IMR-90 (cell line): ENCODE measurements around the gene PRPSAP1. TPM values are rescaled to one million over a fixed set of nuclear protein-coding genes. Genes with fewer than 3 reads are reported as not detected.

Source experiments
- ATAC-seq: fragments of 200-7000 bp; cut with Tn5 transposase; 2 replicates; pipeline ENCODE4 v1.9.1; 2020; ENCODE audit warnings: low read depth, mild to moderate bottlenecking, moderate library complexity
- BruUV-seq: library from RNA; stranded (reverse); fragments of 400-500 nt; replicated peaks from 2 replicates; lab custom pipeline; 2021; lab: Mats Ljungman, UMichigan
- CTCF ChIA-PET: fragments of 300-600 bp; formaldehyde crosslinking; extraction: SDS; loops from one replicate; lab custom pipeline; 2021; ENCODE audit warnings: antibody characterized with exemption; lab: Yijun Ruan, JAX
- POLR2A ChIA-PET: fragments of 300-600 bp; sonication (Branson Sonifier 250); formaldehyde crosslinking; loops from one replicate; lab custom pipeline; 2022; ENCODE audit warnings: antibody characterized with exemption; ENCODE audit not compliant: unreplicated experiment; lab: Charles Lee
- DNase-seq: peaks from one replicate; pipeline ENCODE4 v3.0.0; 2013
- H2AFZ ChIP-seq: replicated peaks from 2 replicates; pipeline ENCODE3; 2013; ENCODE audit warnings: low read length, mild to moderate bottlenecking; ENCODE audit not compliant: poor library complexity
- H2AK5ac ChIP-seq: 2 replicates; pipeline ENCODE4 v1.6.1; 2013; ENCODE audit warnings: low read depth, low read length, inconsistent platforms
- H2AK9ac ChIP-seq: replicated peaks from 2 replicates; pipeline ENCODE3; 2013; ENCODE audit warnings: mild to moderate bottlenecking, low read depth, low read length, moderate library complexity; ENCODE audit not compliant: poor library complexity
- H2BK120ac ChIP-seq: 2 replicates; pipeline ENCODE4 v1.6.1; 2013; ENCODE audit warnings: low read depth, low read length, inconsistent platforms
- H2BK15ac ChIP-seq: 3 replicates; pipeline ENCODE4 v1.6.1; 2013; ENCODE audit warnings: low read depth, low read length, inconsistent platforms
- H2BK20ac ChIP-seq: 2 replicates; pipeline ENCODE4 v1.6.1; 2013; ENCODE audit warnings: low read depth, mild to moderate bottlenecking, inconsistent platforms, low read length, moderate library complexity
- H2BK5ac ChIP-seq: 2 replicates; pipeline ENCODE4 v1.6.1; 2013; ENCODE audit warnings: mild to moderate bottlenecking, low read depth, low read length, inconsistent platforms; ENCODE audit not compliant: poor library complexity, severe bottlenecking
- H3K14ac ChIP-seq: replicated peaks from 2 replicates; pipeline ENCODE4 v1.6.1; 2013; ENCODE audit warnings: low read depth, low read length, inconsistent platforms
- H3K18ac ChIP-seq: 2 replicates; pipeline ENCODE4 v1.6.1; 2013; ENCODE audit warnings: low read depth, low read length, control low read depth
- H3K23ac ChIP-seq: 2 replicates; pipeline ENCODE4 v1.6.1; 2013; ENCODE audit warnings: low read depth, low read length, inconsistent platforms
- H3K27ac ChIP-seq: 2 replicates; pipeline ENCODE4 v1.5.1; 2013; ENCODE audit warnings: mild to moderate bottlenecking, control low read depth, low read length; ENCODE audit not compliant: insufficient read depth
- H3K27me3 ChIP-seq: 2 replicates; pipeline ENCODE4 v1.6.1; 2013; ENCODE audit warnings: low read length; ENCODE audit not compliant: control insufficient read depth, insufficient read depth
- H3K36me3 ChIP-seq: 2 replicates; pipeline ENCODE4 v1.6.1; 2013; ENCODE audit warnings: low read length, mixed read lengths; ENCODE audit not compliant: control insufficient read depth, insufficient read depth
- H3K4ac ChIP-seq: 2 replicates; pipeline ENCODE4 v1.6.1; 2013; ENCODE audit warnings: low read depth, low read length, inconsistent platforms
- H3K4me1 ChIP-seq: 2 replicates; pipeline ENCODE4 v1.6.1; 2013; ENCODE audit warnings: low read length, mixed read lengths; ENCODE audit not compliant: control insufficient read depth, insufficient read depth
- H3K4me2 ChIP-seq: 2 replicates; pipeline ENCODE4 v1.6.1; 2013; ENCODE audit warnings: low read depth, mild to moderate bottlenecking, control low read depth, low read length, moderate library complexity
- H3K4me3 ChIP-seq: 2 replicates; pipeline ENCODE4 v1.5.1; 2013; ENCODE audit warnings: low read depth, mild to moderate bottlenecking, control low read depth, low read length, moderate library complexity; ENCODE audit not compliant: insufficient read depth
- H3K56ac ChIP-seq: 2 replicates; pipeline ENCODE4 v1.6.1; 2013; ENCODE audit warnings: low read length, inconsistent platforms; ENCODE audit not compliant: insufficient read depth; ENCODE audit errors: extremely low read depth
- H3K79me1 ChIP-seq, 2 experiments: 2 replicates each; pipeline ENCODE4 v1.6.1; 2013; ENCODE audit warnings: low read length in 2 of 2, inconsistent platforms in 1 of 2, low read depth in 1 of 2
- H3K9ac ChIP-seq: 2 replicates; pipeline ENCODE4 v1.6.1; 2013; ENCODE audit warnings: low read depth, low read length, control low read depth
- H3K9me1 ChIP-seq: 2 replicates; pipeline ENCODE4 v1.6.1; 2013; ENCODE audit warnings: low read length, inconsistent platforms; ENCODE audit not compliant: insufficient read depth
- H3K9me3 ChIP-seq: 2 replicates; pipeline ENCODE4 v1.6.1; 2013; ENCODE audit warnings: low read length; ENCODE audit not compliant: control insufficient read depth, insufficient read depth
- H4K20me1 ChIP-seq: 2 replicates; pipeline ENCODE4 v1.6.1; 2013; ENCODE audit warnings: low read length, inconsistent platforms; ENCODE audit not compliant: insufficient read depth
- H4K5ac ChIP-seq: 2 replicates; pipeline ENCODE4 v1.6.1; 2013; ENCODE audit warnings: mild to moderate bottlenecking, low read depth, low read length, control low read depth
- H4K8ac ChIP-seq, 2 experiments: 2 replicates each; pipeline ENCODE4 v1.6.1; 2013; ENCODE audit warnings: low read depth in 2 of 2, low read length in 2 of 2, control low read depth in 1 of 2, inconsistent platforms in 1 of 2
- H4K91ac ChIP-seq: 2 replicates; pipeline ENCODE4 v1.6.1; 2013; ENCODE audit warnings: low read depth, low read length, inconsistent platforms; ENCODE audit not compliant: insufficient read depth
- BHLHE40 ChIP-seq: fragments of 150-350 bp; IDR thresholded peaks from 2 replicates; pipeline ENCODE4 v1.6.1; 2016; ENCODE audit warnings: mild to moderate bottlenecking, low read depth, low read length
- CEBPB ChIP-seq: IDR thresholded peaks from 2 replicates; pipeline ENCODE4 v1.6.1; 2012; ENCODE audit warnings: low read depth, low read length, improper control_type of control experiment
- CTCF ChIP-seq: conservative IDR thresholded peaks from 2 replicates; pipeline ENCODE4 v1.5.1; 2012; ENCODE audit warnings: mild to moderate bottlenecking, low read depth, low read length, improper control_type of control experiment
- ELK1 ChIP-seq: fragments of 150-350 bp; IDR thresholded peaks from 2 replicates; pipeline ENCODE4 v1.6.1; 2016; ENCODE audit warnings: low read depth, mild to moderate bottlenecking, low read length, moderate library complexity, borderline replicate concordance
- FOS ChIP-seq: fragments of 150-350 bp; IDR thresholded peaks from 2 replicates; pipeline ENCODE4 v1.6.1; 2016; ENCODE audit warnings: low read depth, low read length
- MAFK ChIP-seq: IDR thresholded peaks from 2 replicates; pipeline ENCODE4 v1.6.1; 2012; ENCODE audit warnings: low read depth, low read length, improper control_type of control experiment
- MAZ ChIP-seq: IDR thresholded peaks from 2 replicates; pipeline ENCODE4 v1.6.1; 2012; ENCODE audit warnings: low read depth, mild to moderate bottlenecking, low read length, improper control_type of control experiment, moderate library complexity, borderline replicate concordance
- MXI1 ChIP-seq: IDR thresholded peaks from 2 replicates; pipeline ENCODE4 v1.6.1; 2012; ENCODE audit warnings: low read depth, mild to moderate bottlenecking, low read length, moderate library complexity, borderline replicate concordance
- NFE2L2 ChIP-seq: fragments of 150-350 bp; IDR thresholded peaks from 2 replicates; pipeline ENCODE4 v1.6.1; 2016; ENCODE audit warnings: low read depth, mild to moderate bottlenecking, low read length
- POLR2A ChIP-seq: IDR thresholded peaks from 2 replicates; pipeline ENCODE4 v1.6.1; 2012; ENCODE audit warnings: mild to moderate bottlenecking, low read depth, low read length
- RAD21 ChIP-seq: IDR thresholded peaks from 2 replicates; pipeline ENCODE4 v1.6.1; 2012; ENCODE audit warnings: low read length, improper control_type of control experiment
- RCOR1 ChIP-seq: IDR thresholded peaks from 2 replicates; pipeline ENCODE4 v1.6.1; 2012; ENCODE audit warnings: mild to moderate bottlenecking, low read length, improper control_type of control experiment; ENCODE audit not compliant: insufficient replicate concordance
- RFX5 ChIP-seq: IDR thresholded peaks from 2 replicates; pipeline ENCODE4 v1.8.0; 2012; ENCODE audit warnings: low read depth, mild to moderate bottlenecking, low read length, moderate library complexity
- USF2 ChIP-seq: fragments of 150-350 bp; IDR thresholded peaks from 2 replicates; pipeline ENCODE4 v1.6.1; 2017; ENCODE audit warnings: mild to moderate bottlenecking, antibody characterized with exemption, low read length, low read depth
- WGBS, 2 experiments: methylation state at CpG; one replicate each; pipeline versions ENCODE4 v1.1.5 to v1.1.7; 2013; ENCODE audit warnings: missing lambda C conversion rate in 2 of 2; ENCODE audit not compliant: insufficient read length in 1 of 2; ENCODE audit errors: extremely low coverage in 2 of 2; 5-methylcytosine and 5-hydroxymethylcytosine counted together
- dilution Hi-C: fragments of 300-500 bp; cut with HindIII; formaldehyde crosslinking; loops from one replicate; pipeline ENCODE4 v1.14.3; 2018; ENCODE audit warnings: low sequenced_read_pairs; ENCODE audit not compliant: unreplicated experiment
- in situ Hi-C: fragments of 300-500 bp; cut with MboI; formaldehyde crosslinking; loops from 3 replicates; pipeline ENCODE4 v1.14.3; 2019; ENCODE audit warnings: low sequenced_read_pairs, inconsistent platforms, mixed read lengths
- intact Hi-C: fragments of 100-400 bp; cut with micrococcal nuclease; formaldehyde crosslinking; loops from 2 replicates; pipeline ENCODE4 v1.10.0; 2022
- polyA plus RNA-seq, 3 experiments: library from polyadenylated mRNA; depleted of rRNA; stranded (reverse); fragments of >200 nt; gene quantifications; 2 replicates each; pipeline ENCODE4 v1.2.3, GENCODE V29; 2012; ENCODE audit warnings: low replicate concordance in 1 of 3
- total RNA-seq: library from RNA; depleted of rRNA; stranded (reverse); fragments of >200 nt; gene quantifications from 2 replicates; pipeline ENCODE4 v1.2.3, GENCODE V29; 2012

Gene PRPSAP1
- total and polyA plus RNA-seq, 2 of the 4 experiments (the other 2 are of a cell fraction) = 34.4 to 48.6 TPM

GRCh38 chr17:76382803-76383545 is 29.3 kb upstream of the PRPSAP1 start:
- Histone ChIP-seq H3K4me1 (peaks cover 14% of the 10 kb centered on the region), H3K4ac (peak overlapping the region; percentile 95), H4K5ac (peak overlapping the region; percentile 37; the same call in 1 of the 2 replicates), H2BK5ac (peak overlapping the region; percentile 81), H3K9ac (peak overlapping the region; percentile 60), H3K9me3 (no peaks in the 10 kb centered on the region), H2BK120ac (peak overlapping the region; percentile 92; the same call in 1 of the 2 replicates), H2AK9ac (peak overlapping the region; percentile 83), H2BK20ac (peak overlapping the region; percentile 85; the same call in 1 of the 2 replicates), H3K9me1 (peaks cover 9% of the 10 kb centered on the region), H3K36me3 (peaks cover 11% of the 10 kb centered on the region), H2AFZ (peak overlapping the region; percentile 89), H4K20me1 (peaks cover 22% of the 10 kb centered on the region), H3K27me3 (no peaks in the 10 kb centered on the region), H2BK15ac (peak overlapping the region; percentile 91; the same call in 2 of the 3 replicates), H3K27ac (peak overlapping the region; percentile 66), H2AK5ac (peak overlapping the region; percentile 96), H3K4me2 (peak overlapping the region; percentile 98), H4K8ac (peak overlapping the region; percentile 95 to 97), H3K79me1 (peaks cover 19 to 69% of the 10 kb centered on the region in 2 experiments), H3K56ac (peak overlapping the region; percentile 76), H3K18ac (peak overlapping the region; percentile 19), H3K4me3 (peak overlapping the region; percentile 80), H3K14ac (peak overlapping the region; percentile 84), H3K23ac (peak overlapping the region; percentile 96), H4K91ac (peak overlapping the region; percentile 96)
- intact Hi-C loops (no loop called here), dilution Hi-C loops (no loop called here), in situ Hi-C loops (no loop called here)
- ATAC-seq = peak; percentile 21
- 0% methylated on average over 33 of the region's 80 CpGs; no CpG with 5 or more reads in 1 of the 2 experiments for WGBS, 2 experiments
- DNase-seq = peak; percentile 78
- ChIA-PET POLR2A (no interaction called here), CTCF (interaction anchor here (2.2 kb wide), 1 partner anchor 13 kb away, joined by 12 read pairs; no protein-coding TSS in a partner anchor)
- no TSS peak for BruUV-seq
- no peak for TF ChIP-seq RAD21
- no peak for TF ChIP-seq CTCF
- no peak for TF ChIP-seq MXI1
- TF ChIP-seq USF2 = peak; percentile 6; the same call in 1 of the 2 replicates
- peak; percentile 26; the same call in 1 of the 2 replicates for TF ChIP-seq BHLHE40
- TF ChIP-seq CEBPB = no peak
- TF ChIP-seq MAFK = no peak
- TF ChIP-seq FOS = peak; percentile 74
- no peak for TF ChIP-seq NFE2L2
- TF ChIP-seq RCOR1 = peak; percentile 16
- no peak for TF ChIP-seq ELK1
- no peak for TF ChIP-seq RFX5
- TF ChIP-seq MAZ = peak; percentile 93
- TF ChIP-seq POLR2A = peak; percentile 86
